DMS 273 treated with DMSO at 0.1 percent for 48 hours (cell line): Measurements from ENCODE around the gene HHAT.
A peak's percentile ranks its signal among the peaks of the same experiment; 100 is the strongest.

ENCODE experiments used
- DNase-seq: peaks from one replicate; lab custom pipeline; 2025; lab: John Stamatoyannopoulos, UW

The HHAT gene

DNA sequence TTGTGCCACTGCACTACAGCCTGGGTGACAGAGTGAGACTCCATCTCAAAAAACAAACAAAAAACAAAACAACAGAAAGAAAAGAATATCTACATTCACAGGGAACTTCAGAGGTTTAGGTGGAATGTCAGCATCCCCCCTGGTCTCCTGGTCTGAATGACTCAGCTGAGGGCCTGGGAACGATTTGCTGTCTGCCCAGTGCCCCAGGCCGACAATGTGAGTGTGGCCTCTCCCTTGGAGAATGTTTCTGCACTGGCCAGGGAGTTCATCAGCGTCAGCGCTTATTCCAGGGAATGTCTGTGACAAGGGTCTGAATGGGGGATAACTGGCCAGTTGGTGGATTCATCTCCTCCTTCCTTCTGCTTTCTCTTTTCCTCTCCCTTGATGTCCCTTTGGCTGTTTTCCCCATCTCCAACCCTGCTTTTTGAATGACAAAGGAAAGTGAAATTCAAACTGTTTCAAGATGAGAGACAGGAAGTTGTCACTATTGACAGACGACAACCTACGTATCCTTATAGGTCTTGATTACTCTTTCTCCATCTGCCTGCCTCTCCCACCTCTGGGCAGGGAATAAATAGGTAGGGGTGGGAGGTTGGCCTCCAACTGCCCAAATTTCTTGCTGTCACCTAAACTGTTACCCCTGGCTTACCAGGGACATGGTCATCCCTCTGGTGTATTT is 213.1 kb downstream of the HHAT start:
- DNase-seq = no peak

- DNase-seq = no peak
Measured at GRCh38 chr1:210551899-210552298, 223.2 kb downstream of the HHAT start.

DNA sequence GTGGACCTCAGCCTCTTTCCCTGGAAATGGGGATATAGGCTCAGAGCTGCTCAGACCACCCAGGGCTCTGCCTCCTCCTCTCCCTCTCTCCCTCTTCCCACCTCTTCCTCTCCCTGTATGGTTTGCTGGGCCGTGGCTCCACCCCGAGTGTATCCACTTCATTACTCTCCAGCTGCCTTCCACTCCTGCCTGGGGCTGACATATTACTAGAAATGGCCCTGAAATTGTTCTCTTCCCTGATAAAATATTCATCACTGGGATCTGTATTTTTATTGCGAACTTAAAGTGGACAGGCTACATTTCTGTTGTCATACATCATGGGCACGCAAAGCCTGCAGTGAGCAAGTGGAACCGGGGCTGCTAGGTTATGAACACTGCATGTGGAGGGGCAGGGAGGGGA is 225.0 kb downstream of the HHAT start:
- DNase-seq = no peak

DNA sequence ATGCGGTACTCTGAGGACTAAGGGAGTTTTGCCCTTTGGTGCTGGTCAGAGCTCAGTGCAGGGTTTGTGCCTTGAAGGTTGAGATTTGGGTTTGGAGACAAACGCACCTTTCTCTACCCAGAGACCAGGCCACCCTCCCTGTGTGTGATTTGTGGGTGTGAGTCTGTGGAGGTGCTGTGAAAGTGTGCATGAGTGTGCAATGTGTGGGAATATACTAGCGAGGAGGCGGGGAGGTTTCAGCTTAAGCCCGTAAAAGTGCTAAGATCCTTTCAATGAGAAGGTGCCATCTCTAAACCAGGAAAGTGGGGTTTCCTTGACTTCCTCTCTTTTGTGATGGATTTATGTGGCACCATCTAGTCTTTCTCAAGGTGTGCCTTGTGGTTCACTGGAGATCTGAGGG is 225.7 kb downstream of the HHAT start:
- DNase-seq = no peak

DNA sequence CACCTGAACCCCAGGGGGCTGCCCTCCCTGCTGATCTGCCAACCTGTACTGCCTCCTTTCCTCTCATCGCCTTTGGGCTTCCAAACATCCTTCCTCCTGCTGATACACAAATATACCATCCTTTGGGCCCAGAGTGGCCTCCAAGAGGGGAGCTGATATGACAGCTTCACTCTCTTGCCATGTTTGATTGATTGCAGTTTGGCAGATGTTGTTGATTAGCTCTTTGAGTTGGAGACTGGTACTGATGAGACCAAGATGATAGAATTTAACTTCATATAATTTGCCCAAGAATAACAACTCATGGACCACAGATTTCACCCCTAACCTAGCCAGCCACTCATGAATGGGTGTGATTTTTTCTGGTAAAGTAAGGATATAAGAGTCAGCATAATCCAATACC is 227.8 kb downstream of the HHAT start:
- no peak for DNase-seq

DNA sequence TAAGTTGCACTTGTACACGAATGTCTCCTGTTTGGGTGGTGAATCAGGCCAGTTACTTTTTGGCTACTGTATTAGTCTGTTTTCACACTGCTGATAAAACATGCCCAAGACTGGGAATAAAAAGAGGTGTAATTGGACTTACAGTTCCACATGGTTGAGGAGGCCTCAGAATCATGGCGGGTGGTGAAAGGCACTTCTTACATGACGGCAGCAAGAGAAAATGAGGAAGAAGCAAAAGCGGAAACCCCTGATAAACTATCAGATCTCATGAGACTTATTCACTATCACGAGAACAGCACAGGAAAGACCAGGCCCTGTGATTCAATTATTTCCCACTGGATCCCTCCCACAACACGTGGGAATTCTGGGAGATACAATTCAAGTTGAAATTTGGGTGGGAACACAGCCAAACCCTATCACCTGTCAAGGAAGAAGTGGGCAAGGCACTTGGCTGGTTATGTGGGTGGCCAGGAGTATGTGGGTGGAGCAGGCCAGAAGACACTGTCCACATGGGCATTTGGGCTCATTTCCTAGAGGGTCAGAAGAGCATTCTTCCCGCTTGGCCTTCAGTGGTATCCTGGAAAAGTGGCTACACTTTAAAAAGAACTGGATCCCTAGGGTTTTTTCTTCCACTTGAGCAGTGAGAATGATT is 228.8 kb downstream of the HHAT start:
- no peak for DNase-seq

- no peak for DNase-seq
Measured at GRCh38 chr1:210558302-210558701, 229.6 kb downstream of the HHAT start.

GRCh38 chr1:210565306-210565705 is 236.6 kb downstream of the HHAT start:
- DNase-seq = no peak

- DNase-seq = no peak
Measured at GRCh38 chr1:210568631-210569030, 239.9 kb downstream of the HHAT start.

DNA sequence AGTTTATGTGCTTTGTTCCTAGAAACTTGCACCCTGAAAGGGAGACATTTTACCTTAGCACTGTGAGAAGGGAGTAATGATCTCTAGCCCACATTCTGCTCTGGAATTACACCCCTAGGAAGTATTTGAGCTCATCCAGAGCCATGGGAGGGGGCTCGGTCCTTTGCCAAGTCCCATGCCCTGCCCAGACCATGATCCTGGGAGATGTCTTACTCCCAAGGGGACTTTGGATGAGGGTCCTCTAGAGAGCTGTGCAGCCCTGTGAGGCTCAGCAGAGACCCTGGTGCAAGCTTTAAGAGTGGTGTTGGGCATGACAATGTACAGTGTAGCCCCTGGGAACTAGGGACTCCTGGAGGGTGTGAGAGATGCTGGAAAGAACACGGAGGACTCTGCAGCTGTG is 241.4 kb downstream of the HHAT start:
- DNase-seq = no peak

DNA sequence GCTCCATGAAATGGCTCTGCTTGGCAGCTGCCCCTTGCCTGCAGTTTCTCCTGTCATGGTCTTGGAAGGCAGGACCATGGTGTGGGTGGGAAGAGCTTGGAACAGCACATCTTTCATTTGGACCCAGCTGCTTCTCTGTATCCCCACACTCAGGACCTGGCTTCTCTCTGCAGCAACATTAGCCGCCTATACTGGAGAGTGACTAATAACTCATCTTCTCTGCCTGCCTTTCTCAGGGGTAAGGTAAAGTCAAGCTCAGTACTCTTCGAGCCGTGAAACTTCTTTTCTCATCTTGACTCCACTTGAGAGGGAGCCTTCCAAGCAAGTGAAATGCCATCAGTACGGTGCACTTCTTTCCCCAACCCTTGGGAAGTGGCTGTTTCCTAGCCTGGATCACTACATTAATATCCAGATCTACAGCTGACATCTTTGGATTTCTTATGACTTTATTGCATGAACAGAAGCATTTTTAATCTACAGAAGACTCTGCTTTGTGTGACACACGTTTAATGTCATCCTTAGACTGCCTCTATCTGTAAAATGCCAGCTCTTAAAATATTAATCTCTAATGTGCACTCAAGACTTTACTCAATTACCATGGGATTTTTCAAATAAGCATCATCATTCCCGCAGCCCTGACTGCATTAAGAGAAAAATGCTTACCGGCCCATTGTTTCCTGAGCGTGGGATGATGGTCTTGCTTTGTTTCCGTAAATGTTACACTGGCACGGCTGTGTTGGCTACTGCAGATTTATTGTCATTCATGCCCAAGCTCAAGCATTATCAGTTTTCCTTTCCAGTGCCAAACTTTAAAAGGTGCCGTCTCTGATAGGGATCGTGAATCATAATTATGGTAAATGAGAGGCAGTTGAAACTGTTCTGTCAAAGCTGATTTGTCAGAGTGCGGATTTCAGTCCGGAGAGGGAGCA is 242.9 kb downstream of the HHAT start:
- DNase-seq = no peak

- DNase-seq = no peak
Measured at GRCh38 chr1:210573141-210573540, 244.4 kb downstream of the HHAT start.

DNA sequence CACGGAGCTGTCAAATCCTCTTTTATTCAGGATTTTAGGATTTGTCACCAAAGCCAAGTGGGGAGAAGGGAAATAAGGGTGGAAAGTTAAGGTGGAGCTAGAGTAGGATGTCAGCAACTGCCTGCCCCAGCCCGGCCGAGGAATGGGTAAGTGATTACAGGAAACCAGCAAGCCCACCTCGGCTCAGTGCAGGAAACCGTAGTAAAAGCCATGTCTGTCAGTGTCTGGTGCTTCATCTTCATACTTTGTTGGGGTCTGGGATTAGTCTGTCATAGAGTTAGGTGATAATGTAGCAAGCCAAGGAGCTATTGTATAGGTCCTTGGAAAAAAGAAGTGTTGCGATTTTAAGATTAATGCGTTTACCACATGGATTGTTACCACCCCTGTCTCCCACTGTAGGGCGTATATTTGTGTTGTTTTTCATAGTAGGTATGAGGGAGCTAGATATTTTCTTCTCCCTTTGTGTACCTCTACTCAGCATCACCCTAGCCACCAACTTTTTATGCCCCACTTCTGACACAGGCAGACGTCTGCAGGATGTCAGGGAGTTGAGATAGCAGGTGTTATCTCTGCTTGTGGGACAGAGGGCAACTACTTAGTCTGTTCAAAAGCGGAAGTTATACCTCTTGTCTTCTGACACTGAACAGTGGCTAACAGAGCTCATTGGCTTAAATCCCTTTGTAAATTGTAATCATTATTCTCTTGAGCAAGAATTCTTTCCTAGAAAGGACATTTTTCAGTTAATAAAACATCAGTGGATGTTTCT is 253.7 kb downstream of the HHAT start:
- no peak for DNase-seq

GRCh38 chr1:210584439-210585113 is 255.9 kb downstream of the HHAT start:
- peak; percentile 86 for DNase-seq

- peak; percentile 94 for DNase-seq
Measured at GRCh38 chr1:210586771-210587170, 258.1 kb downstream of the HHAT start.

DNA sequence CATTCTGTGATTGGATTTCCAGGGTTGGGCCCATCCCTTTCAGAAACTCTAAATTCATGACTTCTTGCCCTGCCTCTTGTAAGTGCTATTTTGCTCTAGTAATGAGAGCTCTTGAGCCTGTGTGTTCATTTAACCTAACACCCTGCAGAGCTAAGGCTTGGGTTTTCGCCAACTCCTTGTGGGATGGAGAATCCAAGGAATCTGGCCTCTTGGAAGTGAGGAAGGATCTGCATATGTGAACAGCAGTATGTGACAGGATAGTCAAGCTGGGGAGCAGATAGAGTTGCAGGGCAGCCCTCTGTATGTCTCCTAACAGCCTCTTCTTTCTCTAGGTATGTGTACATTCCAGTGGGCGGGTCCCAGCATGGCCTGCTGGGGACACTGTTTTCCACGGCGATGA is 258.9 kb downstream of the HHAT start:
- DNase-seq = no peak

- no peak for DNase-seq
Measured at GRCh38 chr1:210588357-210588756, 259.7 kb downstream of the HHAT start.

- DNase-seq = no peak
Measured at GRCh38 chr1:210588946-210589345, 260.2 kb downstream of the HHAT start.

DNA sequence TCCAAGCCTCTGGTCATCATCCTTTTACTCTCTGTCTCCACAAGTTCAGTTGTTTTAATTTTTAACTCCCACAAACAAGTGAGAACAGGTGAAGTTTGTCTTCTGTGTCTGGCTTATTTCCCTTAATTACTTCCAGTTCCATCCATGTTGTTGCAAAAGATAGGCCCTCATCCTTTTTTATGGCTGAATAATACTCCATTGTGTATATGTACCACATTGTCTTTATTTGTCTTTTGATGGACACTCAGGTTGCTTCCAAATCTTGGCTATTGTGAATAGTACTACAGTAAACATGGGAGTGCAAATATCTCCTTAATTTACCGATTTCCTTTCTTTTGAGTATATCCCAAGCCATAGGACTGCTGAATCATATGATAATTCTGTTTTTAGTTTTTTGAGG is 262.5 kb downstream of the HHAT start:
- DNase-seq = no peak

- no peak for DNase-seq
Measured at GRCh38 chr1:210594605-210595004, 265.9 kb downstream of the HHAT start.

GRCh38 chr1:210596641-210597040 is 267.9 kb downstream of the HHAT start:
- DNase-seq = no peak
